ENCODE measurements around the gene IL32.
A peak's percentile ranks its signal among the peaks of the same experiment; 100 is the strongest.
"Not testable (repeated sequence)": the region's sequence is repeated elsewhere in the genome, so short reads cannot be mapped to it uniquely, and the experiment has no call there.

IL32 gene

DNA sequence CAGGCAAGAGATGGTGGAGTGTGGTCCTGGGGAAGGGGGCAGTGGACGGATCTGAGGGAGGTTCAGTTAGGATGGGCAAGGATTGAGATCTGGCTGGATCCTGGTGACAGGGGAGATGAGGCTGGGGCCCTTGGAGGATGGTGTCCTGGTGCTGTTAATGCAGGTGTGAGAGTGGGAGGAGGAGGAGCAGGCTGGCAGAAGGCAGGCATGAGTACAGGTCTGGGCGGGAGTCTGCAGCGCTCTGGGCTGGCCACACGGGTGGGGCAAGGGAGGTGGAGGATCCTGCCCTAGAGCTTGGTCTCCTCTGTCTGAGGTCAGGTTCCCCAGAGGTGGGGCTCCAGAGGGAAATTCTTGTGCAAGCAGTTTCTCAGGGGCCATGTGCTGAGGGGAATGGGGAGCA is 6.7 kb downstream of the IL32 start:
- not testable (repeated sequence) for DNase-seq

DNA sequence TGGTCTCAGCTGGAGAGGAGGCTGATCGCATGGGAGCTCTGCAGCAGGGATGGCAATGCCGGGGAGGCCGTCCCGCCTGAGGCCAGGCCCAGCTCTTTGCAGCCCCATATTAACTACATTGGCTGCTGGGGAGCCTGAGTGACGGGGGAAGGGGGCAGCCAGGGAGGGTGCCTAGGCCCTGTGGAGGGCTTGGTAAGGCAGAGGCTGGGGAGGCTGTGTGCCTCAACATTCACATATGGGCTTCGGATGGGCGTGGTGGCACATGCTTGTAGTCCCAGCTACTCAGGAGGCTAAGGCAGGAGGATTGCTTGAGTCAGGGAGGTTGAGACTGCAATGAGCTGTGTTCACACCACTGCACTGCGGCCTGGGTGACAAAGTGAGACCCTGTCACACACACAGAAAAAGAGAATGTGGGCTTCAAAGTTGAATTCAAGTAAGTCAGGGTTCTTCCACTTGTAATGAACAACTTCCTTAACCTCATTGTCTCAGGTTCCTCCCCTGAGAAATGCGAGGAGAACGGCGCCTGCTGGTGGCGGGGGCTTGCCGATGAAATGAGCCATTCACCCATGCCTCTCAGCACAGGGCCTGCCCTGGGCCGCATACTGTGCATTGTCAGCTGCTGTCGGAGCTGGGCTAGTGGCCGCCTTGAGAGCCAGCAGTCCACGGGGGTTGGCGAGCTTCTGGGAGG is 7.3 kb downstream of the IL32 start:
- DNase-seq = not testable (repeated sequence)

DNA sequence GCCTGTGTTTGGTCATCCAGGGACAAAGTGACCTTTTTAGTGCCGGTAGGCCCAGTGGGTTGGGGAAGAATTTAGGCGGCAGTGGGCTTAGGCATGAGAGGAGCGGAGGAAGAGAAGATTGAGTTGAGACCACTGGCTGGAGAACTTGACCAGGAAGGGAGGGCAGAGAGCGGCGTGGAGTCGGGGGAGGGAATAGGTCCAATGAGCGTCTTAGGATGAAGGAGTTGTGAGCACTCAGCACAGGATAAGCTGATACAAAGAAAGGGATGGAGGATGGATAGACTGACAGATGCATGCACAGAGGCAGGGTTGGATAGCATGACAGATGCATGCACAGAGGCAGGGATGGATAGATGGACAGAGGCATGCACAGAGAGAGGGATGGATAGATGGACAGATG is 8.0 kb downstream of the IL32 start:
- no peak for DNase-seq

DNA sequence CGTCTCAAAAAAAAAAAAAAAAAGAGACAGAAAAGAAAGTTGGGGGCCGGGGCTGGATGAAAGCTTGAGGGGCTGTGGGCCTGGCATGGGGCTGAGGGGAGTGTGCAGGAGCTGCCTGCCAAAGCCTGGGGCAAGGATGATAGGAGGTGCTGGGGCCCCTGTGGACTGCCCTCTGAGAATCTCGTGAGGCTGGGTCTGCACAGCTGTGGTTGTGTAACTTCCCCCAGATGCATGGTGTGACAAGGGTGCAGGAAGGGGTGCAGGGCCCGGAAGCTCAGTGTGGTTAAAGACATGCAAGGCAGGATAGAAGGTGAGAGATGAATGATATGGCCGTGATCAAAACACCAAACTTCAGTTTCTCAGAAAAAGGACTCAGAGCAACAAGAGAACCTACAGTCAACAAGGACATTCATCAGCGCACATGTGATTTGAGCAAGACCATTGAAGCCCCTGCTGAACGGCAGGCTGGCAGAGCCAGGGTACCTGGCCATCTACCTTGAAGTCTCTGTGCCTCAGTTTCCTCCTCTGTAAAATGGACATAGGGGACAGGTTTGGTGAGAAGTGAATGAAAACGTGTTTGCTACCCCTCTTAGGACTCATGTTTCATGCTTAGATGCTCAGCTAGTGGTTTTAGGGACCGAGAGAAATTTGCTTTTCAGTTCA is 9.6 kb downstream of the IL32 start:
- DNase-seq = peak; percentile 80

DNA sequence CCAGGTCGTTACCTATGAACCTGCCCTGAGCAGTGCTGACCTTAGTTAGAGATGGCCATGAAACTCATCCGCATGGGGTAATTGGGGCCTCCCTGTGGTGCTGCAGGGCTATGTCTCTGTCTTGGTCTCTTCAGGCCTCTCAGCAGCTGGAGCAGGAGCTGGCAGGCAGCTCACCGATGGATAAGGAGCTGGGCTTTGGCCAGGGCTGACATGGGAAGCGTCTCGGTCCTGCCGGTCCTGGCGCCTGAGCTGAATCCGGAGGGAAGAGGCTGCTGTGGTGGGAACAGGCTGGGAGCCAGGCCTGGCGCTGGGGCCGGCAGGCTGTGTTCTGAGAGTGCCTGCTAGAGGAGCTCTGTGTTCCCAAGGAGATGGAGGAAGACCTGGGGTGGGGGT is 10.1 kb downstream of the IL32 start:
- no peak for DNase-seq

DNA sequence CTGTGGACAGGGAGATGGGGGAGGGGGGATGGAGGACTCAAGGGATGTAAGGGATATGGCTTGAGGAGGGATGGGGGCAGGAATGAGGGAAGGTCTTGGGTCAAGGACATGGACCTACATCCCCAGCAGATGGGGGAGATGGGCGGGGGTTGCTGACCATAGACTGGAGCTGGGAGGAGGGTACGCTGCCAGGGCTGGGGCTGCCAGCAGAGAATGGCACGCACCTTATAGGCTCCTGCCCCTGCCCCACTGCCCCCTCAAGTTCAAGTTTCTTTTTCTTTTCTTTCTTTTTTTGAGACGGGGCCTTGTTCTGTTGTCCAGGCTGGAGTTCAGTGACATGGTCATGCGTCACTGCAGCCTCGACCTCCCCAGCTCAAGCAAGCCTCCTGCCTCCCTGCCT is 10.5 kb downstream of the IL32 start:
- not testable (repeated sequence) for DNase-seq

DNA sequence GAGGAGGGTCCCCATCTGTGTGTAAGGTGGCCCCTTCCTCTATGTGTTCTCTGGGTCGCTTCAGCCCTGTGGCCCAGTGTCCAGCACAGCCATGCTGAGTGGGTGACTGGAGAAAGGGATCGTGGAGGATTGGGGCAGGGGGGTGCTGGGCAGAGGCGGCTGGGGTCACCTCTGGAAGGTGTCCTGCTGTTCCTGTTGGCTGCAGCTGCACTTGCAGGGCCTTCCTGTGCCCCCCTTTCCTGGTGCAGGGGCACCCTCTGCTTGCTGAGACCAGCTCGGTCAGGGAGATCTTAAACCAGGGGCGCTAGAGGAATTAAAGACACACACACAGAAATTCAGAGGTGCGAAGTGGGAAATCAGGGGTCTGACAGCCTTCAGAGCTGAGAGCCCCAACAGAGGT is 11.1 kb downstream of the IL32 start:
- DNase-seq = no peak

DNA sequence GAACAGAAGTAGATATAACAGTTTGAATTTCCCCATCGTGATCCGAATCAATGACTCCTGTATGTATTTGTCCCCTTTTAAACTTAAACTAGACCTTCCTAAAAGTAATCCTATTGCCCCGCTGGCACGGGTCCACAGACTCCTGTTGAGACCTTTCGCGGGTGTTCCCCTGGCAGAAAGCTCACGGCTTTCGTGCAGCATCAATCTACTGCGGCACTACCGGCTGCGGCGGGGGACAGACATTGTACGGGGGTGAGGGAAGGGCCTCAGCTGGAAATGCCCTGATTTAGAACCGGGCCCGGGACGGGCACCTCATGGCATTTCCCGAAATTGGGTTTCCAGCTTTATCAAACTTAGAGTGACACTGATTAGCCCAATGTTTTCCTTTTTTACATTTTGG is 14.6 kb downstream of the IL32 start:
- DNase-seq = no peak

DNA sequence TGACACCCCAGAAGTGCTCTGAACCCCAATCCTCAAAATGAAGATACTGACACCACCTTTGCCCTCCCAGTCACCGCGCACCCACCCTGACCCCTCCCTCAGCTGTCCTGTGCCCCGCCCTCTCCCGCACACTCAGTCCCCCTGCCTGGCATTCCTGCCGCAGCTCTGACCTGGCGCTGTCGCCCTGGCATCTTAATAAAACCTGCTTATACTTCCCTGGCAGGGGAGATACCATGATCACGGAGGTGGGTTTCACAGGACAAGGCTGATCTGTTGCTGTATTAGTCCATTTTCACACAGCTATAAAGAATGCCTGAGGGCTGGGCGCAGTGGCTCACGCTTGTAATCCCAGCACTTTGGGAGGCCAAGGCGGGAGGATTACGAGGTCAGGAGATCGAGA is 16.5 kb downstream of the IL32 start:
- not testable (repeated sequence) for DNase-seq

DNA sequence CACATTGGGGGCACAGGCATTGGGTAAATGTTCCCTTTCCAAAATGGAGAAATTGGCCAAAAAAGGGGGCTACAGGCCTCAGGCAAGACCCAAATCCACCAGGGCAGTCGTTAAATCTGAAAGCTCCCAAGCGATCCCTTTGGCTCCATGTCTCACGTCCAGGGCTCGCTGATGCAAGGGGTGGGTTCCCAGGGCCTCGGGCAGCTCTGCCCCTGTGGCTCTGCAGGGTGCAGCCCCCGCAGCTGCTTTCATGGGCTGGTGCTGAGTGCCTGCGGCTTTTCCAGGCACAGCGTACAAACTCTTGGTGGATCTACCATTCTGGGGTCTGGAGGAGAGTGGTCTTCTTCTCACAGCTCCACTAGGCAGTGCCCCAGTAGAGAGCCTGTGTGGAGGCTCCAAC is 18.0 kb downstream of the IL32 start:
- not testable (repeated sequence) for DNase-seq

DNA sequence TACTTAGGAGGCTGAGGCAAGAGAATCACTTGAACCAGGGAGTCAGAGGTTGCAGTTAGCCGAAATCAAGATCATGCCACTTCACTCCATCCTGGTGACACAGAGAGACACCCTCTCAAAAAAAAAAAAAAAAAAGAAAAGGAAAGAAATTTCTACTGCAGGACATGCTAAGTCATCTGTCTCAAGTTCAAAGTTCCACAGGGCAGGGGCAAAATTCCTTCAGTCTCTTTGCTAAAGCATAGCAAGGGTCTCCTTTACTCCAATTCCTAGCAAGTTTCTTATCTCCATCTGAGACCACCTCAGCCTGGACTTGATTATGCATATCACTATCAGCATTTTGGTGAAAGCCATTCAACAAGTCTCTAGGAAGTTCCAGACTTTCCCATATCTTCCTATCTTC is 19.1 kb downstream of the IL32 start:
- DNase-seq = no peak

DNA sequence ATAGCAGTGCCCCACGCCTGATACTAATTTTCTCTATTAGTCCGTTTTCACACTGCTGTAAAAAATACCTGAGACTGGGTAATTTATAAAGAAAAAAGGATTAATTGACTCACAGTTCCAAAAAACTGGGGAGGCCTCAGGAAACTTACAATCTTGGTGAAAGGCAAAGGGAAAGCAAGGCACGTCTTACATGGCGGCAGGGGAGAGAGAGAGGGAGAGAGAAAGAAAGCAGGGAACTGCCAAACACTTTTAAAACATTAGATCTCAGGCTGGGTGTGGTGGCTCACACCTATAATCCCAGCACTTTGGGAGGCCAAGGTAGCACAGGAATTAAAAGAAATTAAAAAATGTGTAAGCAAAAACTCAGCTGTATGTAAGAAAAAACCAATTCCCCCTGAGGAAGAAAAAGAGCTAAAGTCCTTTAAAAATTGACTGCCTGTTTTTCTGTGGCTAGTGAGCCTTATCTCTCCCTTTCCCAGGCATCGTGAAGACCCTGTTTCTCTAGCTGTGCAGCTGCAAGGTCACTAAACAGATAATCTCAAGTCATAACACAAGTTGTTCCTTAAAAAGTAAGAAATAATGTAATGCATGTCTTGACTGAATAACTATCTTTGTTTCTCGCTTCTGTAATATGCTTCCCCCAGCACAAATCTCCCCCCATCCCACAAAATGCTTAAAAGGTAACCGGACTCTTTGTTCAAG is 19.7 kb downstream of the IL32 start:
- DNase-seq = no peak

DNA sequence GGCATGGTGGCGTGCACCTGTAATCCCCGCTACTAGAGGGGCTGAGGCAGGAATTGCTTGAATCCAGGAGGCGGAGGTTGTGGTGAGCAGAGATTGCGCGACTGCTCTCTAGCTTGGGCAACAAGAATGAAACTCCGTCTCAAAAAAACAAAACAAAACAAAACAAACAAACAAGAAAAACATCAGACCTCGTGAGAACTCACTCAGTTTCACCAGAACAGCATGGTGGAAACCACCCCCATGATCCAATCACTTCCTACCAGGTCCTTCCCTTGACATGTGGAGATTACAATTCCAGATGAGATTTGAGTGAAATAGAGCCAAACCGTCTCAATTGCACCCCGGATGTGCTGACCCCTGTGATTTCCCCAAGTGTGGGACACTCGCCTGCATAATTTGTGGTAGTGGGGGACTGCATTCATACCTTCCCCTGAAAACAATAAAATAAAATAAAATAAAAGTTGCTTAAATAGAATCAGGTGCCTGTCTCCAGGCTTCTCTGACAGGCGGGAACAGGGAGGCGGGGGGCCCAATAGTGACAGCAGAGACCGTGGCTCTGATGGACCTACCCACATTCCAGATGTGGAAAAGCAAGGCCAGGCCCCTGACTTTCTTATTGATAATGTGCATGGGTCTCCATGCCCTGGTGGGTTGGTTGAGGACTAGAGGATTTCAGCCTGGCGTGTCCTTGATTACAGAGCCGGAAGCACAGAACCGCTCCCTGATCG is 20.6 kb downstream of the IL32 start:
- no peak for DNase-seq

DNA sequence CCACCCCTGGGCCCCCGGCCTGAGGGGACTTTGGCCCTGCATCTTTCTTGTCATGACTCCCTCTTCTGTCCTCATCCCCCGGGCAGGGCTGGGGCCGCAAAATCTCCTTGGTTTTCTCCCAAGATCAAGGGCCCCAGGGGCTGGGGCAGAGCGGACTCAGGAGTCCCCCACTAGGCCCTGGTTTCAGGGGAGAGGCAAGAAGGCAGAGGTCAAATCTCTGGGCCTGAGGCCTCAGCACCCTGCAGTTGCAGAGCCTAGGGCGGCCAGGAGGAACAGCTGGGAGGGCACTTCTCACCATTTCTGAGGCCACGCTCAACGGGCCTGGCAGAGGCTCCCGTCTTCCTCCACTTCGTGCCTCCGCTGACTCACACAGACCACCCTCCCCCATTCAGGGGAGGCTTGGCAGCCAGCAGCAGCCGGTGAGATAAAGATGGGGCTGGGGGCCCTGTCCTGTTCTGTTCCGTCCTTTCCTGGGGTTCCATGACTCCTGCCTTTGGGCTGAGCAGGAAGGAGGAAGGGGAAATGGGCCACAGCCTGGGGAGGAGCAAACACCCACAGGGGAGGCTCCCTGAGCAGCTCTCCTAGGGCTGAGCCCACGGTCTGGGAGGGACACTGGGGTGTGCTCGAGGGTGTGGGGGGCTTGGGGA is 21.3 kb downstream of the IL32 start:
- peak; percentile 48 for DNase-seq

DNA sequence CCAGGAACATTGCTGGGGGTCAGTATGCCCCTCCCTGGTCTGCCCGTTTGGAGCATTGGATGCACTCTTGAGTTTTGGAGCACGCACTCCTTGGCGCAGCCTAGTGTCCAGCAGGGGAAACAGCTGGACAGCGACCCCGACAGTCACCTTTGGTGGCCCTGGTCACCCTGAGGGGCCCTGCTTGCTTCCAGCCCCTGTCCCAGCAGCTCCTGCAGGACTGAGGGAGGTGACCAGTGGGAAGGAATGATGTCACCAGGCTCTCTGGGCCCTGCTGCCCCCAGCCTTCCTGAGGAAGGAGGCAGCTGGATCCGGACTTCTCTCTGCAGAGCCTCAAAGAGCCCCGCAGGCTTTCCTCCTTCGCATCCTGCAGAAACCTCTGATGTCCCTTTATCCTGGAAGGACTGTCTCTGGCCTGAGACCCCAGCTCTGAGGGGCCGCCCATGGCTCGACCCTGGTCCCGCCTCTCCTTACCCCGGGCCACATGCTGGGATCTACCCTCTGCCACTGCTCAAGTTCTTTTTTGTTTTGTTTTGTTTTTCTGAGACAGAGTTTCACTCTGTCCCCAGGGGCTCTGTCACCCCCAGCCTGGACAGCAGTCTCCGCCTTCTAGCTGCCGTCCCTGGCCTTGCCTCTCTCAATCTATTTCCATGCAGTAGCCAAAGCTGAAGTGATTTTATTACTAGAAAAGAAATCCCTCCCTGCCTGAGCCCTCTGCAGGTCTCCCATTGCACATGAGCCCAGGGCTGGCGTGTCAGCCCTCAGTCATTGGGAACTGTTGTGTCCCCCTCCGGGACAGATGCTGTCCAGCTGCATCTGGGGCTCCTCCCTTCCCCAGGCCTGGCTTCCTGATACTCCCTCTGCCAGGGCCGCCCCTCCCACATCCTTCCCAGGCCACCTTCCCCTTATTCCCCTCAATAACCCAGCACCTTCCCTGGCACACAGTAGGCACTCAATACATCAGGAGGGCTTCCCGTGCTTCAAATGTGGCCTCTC is 22.1 kb downstream of the IL32 start:
- DNase-seq = peak; percentile 47

DNA sequence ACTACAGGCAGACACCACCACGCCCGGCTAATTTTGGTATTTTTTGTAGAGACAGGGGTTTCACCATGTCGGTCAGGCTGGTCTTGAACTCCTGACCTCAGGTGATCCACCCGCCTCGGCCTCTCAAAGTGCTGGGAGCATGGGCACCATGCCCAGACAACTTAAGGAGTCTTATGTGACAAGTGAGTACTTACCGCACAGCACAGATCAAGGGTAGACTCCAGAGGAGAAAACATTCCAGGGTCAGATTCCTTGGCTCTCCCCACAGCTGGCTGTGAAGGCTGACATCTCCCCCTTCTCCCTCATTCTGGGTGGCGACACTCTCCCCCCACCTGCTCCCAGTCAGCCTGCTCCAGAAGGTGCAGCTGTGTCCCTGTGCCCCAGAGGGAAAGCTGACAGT is 23.0 kb downstream of the IL32 start:
- DNase-seq = no peak

DNA sequence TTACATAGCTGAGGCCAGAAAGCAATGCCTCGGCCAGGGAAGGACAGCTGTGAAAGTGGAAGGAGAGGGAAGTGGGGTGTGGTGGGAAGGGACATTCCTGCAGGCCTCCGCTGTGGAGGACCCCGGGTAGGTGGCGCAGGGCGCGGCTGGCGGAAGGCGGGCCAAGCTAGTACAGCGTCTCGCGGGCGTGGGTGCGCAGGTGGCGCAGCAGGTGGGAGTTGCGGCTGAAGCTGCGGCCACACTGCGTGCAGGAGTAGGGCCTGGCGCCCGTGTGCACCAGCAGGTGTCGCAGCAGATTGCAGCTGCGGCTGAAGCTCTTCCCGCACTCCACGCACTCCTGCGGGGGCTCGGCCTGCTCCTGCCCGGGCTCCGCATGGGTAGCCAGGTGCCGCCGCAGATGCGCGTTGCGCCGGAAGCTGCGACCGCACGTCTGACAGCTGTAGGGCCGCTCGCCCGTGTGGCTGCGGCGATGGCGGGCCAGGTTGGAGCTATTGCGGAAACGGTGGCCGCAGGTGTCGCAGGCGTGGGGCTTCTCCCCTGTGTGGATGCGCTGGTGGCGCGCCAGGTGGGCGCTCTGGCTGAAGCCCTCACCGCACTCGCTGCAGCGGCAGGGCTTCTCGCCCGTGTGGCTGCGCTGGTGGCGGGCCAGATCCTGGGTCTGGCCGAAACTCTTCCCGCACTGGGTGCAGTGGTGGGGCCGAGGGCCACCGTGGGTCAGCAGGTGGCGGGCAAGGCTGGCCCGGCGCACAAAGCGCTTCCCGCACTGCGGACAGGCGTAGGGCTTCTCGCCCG is 23.7 kb downstream of the IL32 start:
- DNase-seq = no peak

DNA sequence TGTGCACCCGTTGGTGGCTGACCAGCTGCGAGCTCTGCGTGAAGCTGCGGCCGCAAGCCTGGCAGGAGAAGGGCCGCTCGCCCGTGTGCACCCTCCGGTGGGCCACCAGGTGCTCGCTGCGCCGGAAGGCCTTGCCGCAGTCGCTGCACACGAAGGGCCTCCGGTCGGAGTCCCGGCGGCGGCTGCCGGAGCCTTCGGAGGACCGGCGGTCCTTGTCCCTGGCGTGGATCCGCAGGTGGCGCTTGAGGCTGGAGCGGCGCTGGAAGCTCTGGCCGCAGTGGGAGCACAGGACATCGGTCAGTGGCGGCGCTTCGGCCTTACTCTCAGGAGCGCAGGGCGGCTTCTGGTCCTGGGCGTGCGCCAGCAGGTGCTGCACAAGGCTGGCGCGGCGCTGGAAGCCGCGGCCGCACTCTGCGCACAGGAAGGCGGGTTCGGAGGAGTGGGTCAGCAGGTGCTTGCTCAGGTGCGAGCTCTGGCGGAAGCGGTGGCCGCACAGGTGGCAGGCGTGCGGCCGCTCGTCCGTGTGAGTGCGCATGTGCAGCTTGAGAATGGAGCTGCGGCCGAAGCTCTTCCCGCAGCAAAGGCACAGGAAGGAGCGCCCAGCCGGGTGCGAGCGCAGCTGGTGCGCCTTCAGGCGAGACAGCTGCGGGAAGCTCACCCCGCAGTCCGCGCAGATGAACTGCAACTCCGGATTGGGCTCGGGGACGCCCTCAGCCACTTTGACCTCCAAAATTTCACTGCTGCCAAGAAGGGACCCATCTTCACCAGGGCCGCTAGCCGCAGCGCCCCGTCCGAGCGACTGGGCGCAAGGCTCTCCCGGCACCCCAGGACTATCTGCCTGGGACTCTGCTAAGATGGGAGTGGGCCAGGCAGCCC is 24.5 kb downstream of the IL32 start:
- no peak for DNase-seq

DNA sequence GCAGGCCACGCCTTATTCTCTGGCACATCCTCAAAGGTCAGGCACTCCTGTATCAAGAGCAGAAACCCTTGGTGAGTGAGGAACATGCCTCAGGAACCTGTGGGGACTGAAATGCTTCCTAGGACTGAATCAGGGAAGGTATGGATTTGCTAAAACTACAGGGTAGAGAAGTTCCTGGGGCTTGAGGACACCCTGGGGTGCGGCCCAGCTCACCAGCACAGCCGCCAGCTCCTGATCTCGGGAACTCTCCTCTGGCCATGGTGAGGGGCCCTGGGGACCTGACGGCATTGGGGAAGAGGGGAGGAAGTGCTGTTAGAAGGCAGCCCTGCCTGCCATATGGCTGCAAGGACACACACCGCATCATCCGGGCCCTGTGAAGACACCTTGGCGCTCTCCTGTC is 26.1 kb downstream of the IL32 start:
- no peak for DNase-seq

DNA sequence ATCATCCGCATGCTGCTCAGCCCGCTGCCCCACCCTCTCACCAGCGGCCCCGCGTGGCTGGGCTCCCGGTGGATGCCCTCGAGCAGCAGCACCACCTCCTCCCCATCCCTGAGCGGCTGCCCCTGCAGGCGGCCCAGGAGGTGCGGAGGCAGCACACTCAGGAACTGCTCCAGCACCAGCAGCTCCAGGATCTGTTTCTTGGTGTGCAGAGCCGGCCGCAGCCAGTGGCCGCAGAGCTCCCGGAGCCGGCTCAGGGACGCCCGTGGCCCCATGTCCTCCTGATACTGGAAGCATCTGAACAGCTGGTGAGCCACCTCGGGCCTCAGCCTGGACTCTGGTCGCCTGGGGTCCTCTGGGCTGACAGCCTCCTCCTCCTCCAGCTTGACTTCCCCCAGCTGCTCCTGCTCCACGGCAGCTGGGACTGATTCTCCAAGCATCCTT is 27.1 kb downstream of the IL32 start:
- no peak for DNase-seq

Data from hematopoietic multipotent progenitor cell treated with erythropoietin and hydrocortisone succinate and interleukin-3 and kit ligand, for 6 days (in vitro differentiated cells).